GM23338 (cell line): ENCODE results near the gene BMP8B. TPM values are rescaled to one million over a fixed set of nuclear protein-coding genes. Genes with fewer than 3 reads are reported as not detected.

Experiments used
- ATAC-seq: fragments of 200-7000 bp; cut with Tn5 transposase; 3 replicates; pipeline ENCODE4 v1.9.1; 2020
- DNase-seq: peaks from one replicate; pipeline ENCODE4 v3.0.0-alpha.2; 2015; ENCODE audit warnings: low spot score
- H2AFZ ChIP-seq: fragments of 200-600 bp; sonication (generic); 2 replicates; pipeline ENCODE4 v1.8.0; 2016; ENCODE audit warnings: antibody characterized with exemption, mild to moderate bottlenecking, moderate library complexity
- H3F3A ChIP-seq: fragments of 200-600 bp; sonication (generic); replicated peaks from 2 replicates; pipeline ENCODE4 v1.8.0; 2017; ENCODE audit warnings: antibody characterized with exemption, mixed run types, low read depth
- H3K27ac ChIP-seq: fragments of 200-600 bp; sonication (generic); 2 replicates; pipeline ENCODE4 v1.6.1; 2016; ENCODE audit warnings: low read depth
- H3K27me3 ChIP-seq: fragments of 200-600 bp; sonication (generic); 2 replicates; pipeline ENCODE4 v1.8.0; 2016; ENCODE audit warnings: mild to moderate bottlenecking, mixed run types, moderate library complexity; ENCODE audit not compliant: insufficient read depth
- H3K36me3 ChIP-seq: fragments of 200-600 bp; sonication (generic); 2 replicates; pipeline ENCODE4 v1.8.0; 2016; ENCODE audit warnings: mild to moderate bottlenecking; ENCODE audit not compliant: insufficient read depth
- H3K4me1 ChIP-seq: fragments of 200-600 bp; sonication (generic); 2 replicates; pipeline ENCODE4 v1.8.0; 2016; ENCODE audit warnings: mild to moderate bottlenecking, moderate library complexity; ENCODE audit not compliant: insufficient read depth
- H3K4me2 ChIP-seq: fragments of 200-600 bp; sonication (generic); 2 replicates; pipeline ENCODE4 v1.7.1; 2017; ENCODE audit warnings: mixed run types
- H3K4me3 ChIP-seq: fragments of 200-600 bp; sonication (generic); 2 replicates; pipeline ENCODE4 v1.6.1; 2016; ENCODE audit warnings: mixed run types
- H3K79me2 ChIP-seq: fragments of 200-600 bp; sonication (generic); replicated peaks from 2 replicates; pipeline ENCODE4 v1.8.0; 2017; ENCODE audit warnings: mild to moderate bottlenecking; ENCODE audit not compliant: insufficient read depth
- H3K9me2 ChIP-seq: fragments of 200-600 bp; sonication (generic); 2 replicates; pipeline ENCODE4 v1.8.0; 2017; ENCODE audit not compliant: insufficient read depth
- H4K20me1 ChIP-seq: fragments of 200-600 bp; sonication (generic); replicated peaks from 2 replicates; pipeline ENCODE4 v1.8.0; 2017; ENCODE audit warnings: mild to moderate bottlenecking; ENCODE audit not compliant: insufficient read depth
- H3K27ac Mint-ChIP-seq: 2 replicates; pipeline ENCODE4 v1.8.0; 2020; ENCODE audit warnings: inconsistent platforms, mild to moderate bottlenecking, moderate library complexity, mixed read lengths
- H3K27me3 Mint-ChIP-seq: 3 replicates; pipeline ENCODE4 v1.8.0; 2022; ENCODE audit warnings: low read depth, mild to moderate bottlenecking, moderate library complexity, mixed read lengths, inconsistent platforms; ENCODE audit not compliant: insufficient read depth, poor library complexity
- H3K36me3 Mint-ChIP-seq: 3 replicates; pipeline ENCODE4 v1.8.0; 2021; ENCODE audit warnings: low read depth, mild to moderate bottlenecking, inconsistent platforms, moderate library complexity, mixed read lengths
- H3K4me1 Mint-ChIP-seq: 3 replicates; pipeline ENCODE4 v1.8.0; 2020; ENCODE audit warnings: mild to moderate bottlenecking, inconsistent platforms, mixed read lengths
- H3K4me3 Mint-ChIP-seq: 3 replicates; pipeline ENCODE4 v1.8.0; 2021; ENCODE audit warnings: moderate library complexity, mild to moderate bottlenecking, inconsistent platforms, mixed read lengths
- H3K9me3 Mint-ChIP-seq: 3 replicates; pipeline ENCODE4 v1.8.0; 2020; ENCODE audit warnings: moderate library complexity, mild to moderate bottlenecking, inconsistent platforms, mixed read lengths
- CREB1 ChIP-seq: fragments of 250-450 bp; sonication (Bioruptor Pico); IDR thresholded peaks from 2 replicates; pipeline ENCODE4 v1.5.0; 2020; ENCODE audit warnings: low read depth, mild to moderate bottlenecking, moderate library complexity
- ETS1 ChIP-seq: IDR thresholded peaks from 2 replicates; pipeline ENCODE4 v1.6.1; 2016; ENCODE audit warnings: antibody characterized with exemption
- EZH2 ChIP-seq: fragments of 200-600 bp; sonication (generic); IDR thresholded peaks from one replicate; pipeline ENCODE4 v1.8.0; 2017; ENCODE audit warnings: antibody characterized with exemption, mild to moderate bottlenecking, low read depth; ENCODE audit not compliant: unreplicated experiment
- EZH2phosphoT487 ChIP-seq: fragments of 200-600 bp; sonication (generic); IDR thresholded peaks from one replicate; pipeline ENCODE4 v1.8.1; 2018; ENCODE audit warnings: antibody characterized with exemption; ENCODE audit not compliant: unreplicated experiment
- JUNB ChIP-seq: IDR thresholded peaks from one replicate; pipeline ENCODE4 v1.6.1; 2016; ENCODE audit warnings: antibody characterized with exemption; ENCODE audit not compliant: unreplicated experiment
- NANOG ChIP-seq: IDR thresholded peaks from 2 replicates; pipeline ENCODE4 v1.6.1; 2016; ENCODE audit warnings: antibody characterized with exemption, borderline replicate concordance
- POLR2AphosphoS5 ChIP-seq: IDR thresholded peaks from 2 replicates; pipeline ENCODE4 v1.6.1; 2016; ENCODE audit warnings: antibody characterized with exemption, low read depth
- ZNF331 ChIP-seq: fragments of 250-450 bp; sonication (Bioruptor Pico); IDR thresholded peaks from 2 replicates; pipeline ENCODE4 v1.5.0; 2020; ENCODE audit warnings: low read depth, mild to moderate bottlenecking, moderate library complexity
- polyA plus RNA-seq: library from polyadenylated mRNA; unstranded; fragments of >200 nt; fragmentation: Nextera tagmentation; extraction: Ambion mirVana; gene quantifications from 2 replicates; pipeline ENCODE4 v1.2.1, GENCODE V29; 2016
- total RNA-seq: library from RNA; depleted of rRNA; stranded (reverse); fragments of >200 nt; shearing (Covaris generic); gene quantifications from 2 replicates; pipeline ENCODE4 v1.2.3, GENCODE V29; 2014
- TF ChIP-seq, protein P1 (sequence below), 2 experiments: fragments of 200-600 bp in 1 of 2; sonication (generic) in 1 of 2; conservative IDR thresholded peaks; 2 replicates each; pipeline versions ENCODE4 v1.5.1 to v1.6.1; 2016 to 2017; ENCODE audit warnings: antibody characterized with exemption in 2 of 2, low read depth in 2 of 2, mild to moderate bottlenecking in 2 of 2, moderate library complexity in 1 of 2
- TF ChIP-seq, protein P2 (sequence below): fragments of 250-450 bp; sonication (Bioruptor Pico); IDR thresholded peaks from 2 replicates; pipeline ENCODE4 v1.5.0; 2020; ENCODE audit warnings: mild to moderate bottlenecking, moderate library complexity

BMP8B gene
- total and polyA plus RNA-seq, 2 experiments from 2014 or later = 0.16 to 0.90 TPM

GRCh38 chr1:39833621-39834385 lies 45.1 kb upstream of the BMP8B start:
- no peak overlapping the region for H3K4me2 ChIP-seq
- no peak overlapping the region for H2AFZ ChIP-seq
- no peaks in the 10 kb centered on the region for H3F3A ChIP-seq
- H3K9me2 ChIP-seq = no peaks in the 10 kb centered on the region
- 0 out of 3 replicates have a peak, but pooled peaks cover 2% of the 10 kb centered on the region for H3K36me3 Mint-ChIP-seq
- no peak overlapping the region for H3K4me3 Mint-ChIP-seq
- H3K4me3 ChIP-seq = no peak overlapping the region
- H3K79me2 ChIP-seq = no peaks in the 10 kb centered on the region
- TF ChIP-seq ZNF331 (no peak), EZH2phosphoT487 (no peak), EZH2 (no peak), NANOG (no peak)
- DNase-seq = no peak
- peaks cover 4% of the 10 kb centered on the region for H3K27me3 Mint-ChIP-seq
- H4K20me1 ChIP-seq = no peaks in the 10 kb centered on the region; the same call in 1 of the 2 replicates
- no peak overlapping the region for H3K27ac Mint-ChIP-seq
- no peaks in the 10 kb centered on the region for H3K27me3 ChIP-seq
- no peak overlapping the region; the same call in 1 of the 2 replicates for H3K27ac ChIP-seq
- H3K4me1 Mint-ChIP-seq = peaks cover 6% of the 10 kb centered on the region; the same call in 2 of the 3 replicates
- H3K9me3 Mint-ChIP-seq = no peaks in the 10 kb centered on the region
- H3K36me3 ChIP-seq = no peaks in the 10 kb centered on the region
- peaks cover 3% of the 10 kb centered on the region; the same call in 1 of the 2 replicates for H3K4me1 ChIP-seq
- no peak for ATAC-seq

- Histone ChIP-seq H3K79me2 (no peaks in the 10 kb centered on the region), H3K9me2 (no peaks in the 10 kb centered on the region), H3K4me2 (no peak overlapping the region), H3K36me3 (no peaks in the 10 kb centered on the region), H3K4me3 (no peak overlapping the region), H3F3A (no peaks in the 10 kb centered on the region), H4K20me1 (no peaks in the 10 kb centered on the region; the same call in 1 of the 2 replicates), H3K27me3 (no peaks in the 10 kb centered on the region), H3K27ac (no peak overlapping the region; the same call in 1 of the 2 replicates), H3K4me1 (peaks cover 3% of the 10 kb centered on the region; the same call in 1 of the 2 replicates), H2AFZ (no peak overlapping the region)
- Mint-ChIP-seq H3K27me3 (peaks cover 4% of the 10 kb centered on the region), H3K4me1 (peaks cover 6% of the 10 kb centered on the region; the same call in 2 of the 3 replicates), H3K27ac (no peak overlapping the region), H3K4me3 (no peak overlapping the region), H3K9me3 (no peaks in the 10 kb centered on the region), H3K36me3 (no peaks in the 10 kb centered on the region)
- DNase-seq (no peak), ATAC-seq (peak; percentile 33)
- TF ChIP-seq CREB1 (CRISPR knock-in tag) = no peak
- no peak for TF ChIP-seq EZH2
- TF ChIP-seq, protein P1, sequence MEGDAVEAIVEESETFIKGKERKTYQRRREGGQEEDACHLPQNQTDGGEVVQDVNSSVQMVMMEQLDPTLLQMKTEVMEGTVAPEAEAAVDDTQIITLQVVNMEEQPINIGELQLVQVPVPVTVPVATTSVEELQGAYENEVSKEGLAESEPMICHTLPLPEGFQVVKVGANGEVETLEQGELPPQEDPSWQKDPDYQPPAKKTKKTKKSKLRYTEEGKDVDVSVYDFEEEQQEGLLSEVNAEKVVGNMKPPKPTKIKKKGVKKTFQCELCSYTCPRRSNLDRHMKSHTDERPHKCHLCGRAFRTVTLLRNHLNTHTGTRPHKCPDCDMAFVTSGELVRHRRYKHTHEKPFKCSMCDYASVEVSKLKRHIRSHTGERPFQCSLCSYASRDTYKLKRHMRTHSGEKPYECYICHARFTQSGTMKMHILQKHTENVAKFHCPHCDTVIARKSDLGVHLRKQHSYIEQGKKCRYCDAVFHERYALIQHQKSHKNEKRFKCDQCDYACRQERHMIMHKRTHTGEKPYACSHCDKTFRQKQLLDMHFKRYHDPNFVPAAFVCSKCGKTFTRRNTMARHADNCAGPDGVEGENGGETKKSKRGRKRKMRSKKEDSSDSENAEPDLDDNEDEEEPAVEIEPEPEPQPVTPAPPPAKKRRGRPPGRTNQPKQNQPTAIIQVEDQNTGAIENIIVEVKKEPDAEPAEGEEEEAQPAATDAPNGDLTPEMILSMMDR (conservative IDR thresholded peaks at IDR 0.05; ENCODE audit: low read depth in 2 of 2) = no peak
- no peak for TF ChIP-seq ETS1
- TF ChIP-seq JUNB = no peak
- TF ChIP-seq, protein P2, sequence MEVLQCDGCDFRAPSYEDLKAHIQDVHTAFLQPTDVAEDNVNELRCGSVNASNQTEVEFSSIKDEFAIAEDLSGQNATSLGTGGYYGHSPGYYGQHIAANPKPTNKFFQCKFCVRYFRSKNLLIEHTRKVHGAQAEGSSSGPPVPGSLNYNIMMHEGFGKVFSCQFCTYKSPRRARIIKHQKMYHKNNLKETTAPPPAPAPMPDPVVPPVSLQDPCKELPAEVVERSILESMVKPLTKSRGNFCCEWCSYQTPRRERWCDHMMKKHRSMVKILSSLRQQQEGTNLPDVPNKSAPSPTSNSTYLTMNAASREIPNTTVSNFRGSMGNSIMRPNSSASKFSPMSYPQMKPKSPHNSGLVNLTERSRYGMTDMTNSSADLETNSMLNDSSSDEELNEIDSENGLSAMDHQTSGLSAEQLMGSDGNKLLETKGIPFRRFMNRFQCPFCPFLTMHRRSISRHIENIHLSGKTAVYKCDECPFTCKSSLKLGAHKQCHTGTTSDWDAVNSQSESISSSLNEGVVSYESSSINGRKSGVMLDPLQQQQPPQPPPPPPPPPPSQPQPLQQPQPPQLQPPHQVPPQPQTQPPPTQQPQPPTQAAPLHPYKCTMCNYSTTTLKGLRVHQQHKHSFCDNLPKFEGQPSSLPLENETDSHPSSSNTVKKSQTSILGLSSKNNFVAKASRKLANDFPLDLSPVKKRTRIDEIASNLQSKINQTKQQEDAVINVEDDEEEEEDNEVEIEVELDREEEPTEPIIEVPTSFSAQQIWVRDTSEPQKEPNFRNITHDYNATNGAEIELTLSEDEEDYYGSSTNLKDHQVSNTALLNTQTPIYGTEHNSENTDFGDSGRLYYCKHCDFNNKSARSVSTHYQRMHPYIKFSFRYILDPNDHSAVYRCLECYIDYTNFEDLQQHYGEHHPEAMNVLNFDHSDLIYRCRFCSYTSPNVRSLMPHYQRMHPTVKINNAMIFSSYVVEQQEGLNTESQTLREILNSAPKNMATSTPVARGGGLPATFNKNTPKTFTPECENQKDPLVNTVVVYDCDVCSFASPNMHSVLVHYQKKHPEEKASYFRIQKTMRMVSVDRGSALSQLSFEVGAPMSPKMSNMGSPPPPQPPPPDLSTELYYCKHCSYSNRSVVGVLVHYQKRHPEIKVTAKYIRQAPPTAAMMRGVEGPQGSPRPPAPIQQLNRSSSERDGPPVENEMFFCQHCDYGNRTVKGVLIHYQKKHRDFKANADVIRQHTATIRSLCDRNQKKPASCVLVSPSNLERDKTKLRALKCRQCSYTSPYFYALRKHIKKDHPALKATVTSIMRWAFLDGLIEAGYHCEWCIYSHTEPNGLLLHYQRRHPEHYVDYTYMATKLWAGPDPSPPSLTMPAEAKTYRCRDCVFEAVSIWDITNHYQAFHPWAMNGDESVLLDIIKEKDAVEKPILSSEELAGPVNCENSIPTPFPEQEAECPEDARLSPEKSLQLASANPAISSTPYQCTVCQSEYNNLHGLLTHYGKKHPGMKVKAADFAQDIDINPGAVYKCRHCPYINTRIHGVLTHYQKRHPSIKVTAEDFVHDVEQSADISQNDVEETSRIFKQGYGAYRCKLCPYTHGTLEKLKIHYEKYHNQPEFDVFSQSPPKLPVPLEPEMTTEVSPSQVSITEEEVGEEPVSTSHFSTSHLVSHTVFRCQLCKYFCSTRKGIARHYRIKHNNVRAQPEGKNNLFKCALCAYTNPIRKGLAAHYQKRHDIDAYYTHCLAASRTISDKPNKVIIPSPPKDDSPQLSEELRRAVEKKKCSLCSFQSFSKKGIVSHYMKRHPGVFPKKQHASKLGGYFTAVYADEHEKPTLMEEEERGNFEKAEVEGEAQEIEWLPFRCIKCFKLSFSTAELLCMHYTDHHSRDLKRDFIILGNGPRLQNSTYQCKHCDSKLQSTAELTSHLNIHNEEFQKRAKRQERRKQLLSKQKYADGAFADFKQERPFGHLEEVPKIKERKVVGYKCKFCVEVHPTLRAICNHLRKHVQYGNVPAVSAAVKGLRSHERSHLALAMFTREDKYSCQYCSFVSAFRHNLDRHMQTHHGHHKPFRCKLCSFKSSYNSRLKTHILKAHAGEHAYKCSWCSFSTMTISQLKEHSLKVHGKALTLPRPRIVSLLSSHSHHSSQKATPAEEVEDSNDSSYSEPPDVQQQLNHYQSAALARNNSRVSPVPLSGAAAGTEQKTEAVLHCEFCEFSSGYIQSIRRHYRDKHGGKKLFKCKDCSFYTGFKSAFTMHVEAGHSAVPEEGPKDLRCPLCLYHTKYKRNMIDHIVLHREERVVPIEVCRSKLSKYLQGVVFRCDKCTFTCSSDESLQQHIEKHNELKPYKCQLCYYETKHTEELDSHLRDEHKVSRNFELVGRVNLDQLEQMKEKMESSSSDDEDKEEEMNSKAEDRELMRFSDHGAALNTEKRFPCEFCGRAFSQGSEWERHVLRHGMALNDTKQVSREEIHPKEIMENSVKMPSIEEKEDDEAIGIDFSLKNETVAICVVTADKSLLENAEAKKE (CRISPR knock-in tag) = no peak
- no peak for TF ChIP-seq POLR2AphosphoS5
- TF ChIP-seq ZNF331 = no peak
- TF ChIP-seq EZH2phosphoT487 = no peak
Observed at GRCh38 chr1:39833121-39833520, 44.5 kb upstream of the BMP8B start.
